Smooth muscle cell (in vitro differentiated cells): ENCODE results near the gene SLC15A4. TPM values are rescaled to one million over a fixed set of nuclear protein-coding genes. Genes with fewer than 3 reads are reported as not detected.

Experiments used
- DNase-seq: peaks from one replicate; lab custom pipeline; 2025; ENCODE audit not compliant: unreplicated experiment; lab: John Stamatoyannopoulos, UW
- H2AFZ ChIP-seq: fragments of 200-600 bp; sonication (generic); 2 replicates; pipeline ENCODE4 v1.6.0; 2016; ENCODE audit warnings: antibody characterized with exemption, low read depth, mild to moderate bottlenecking
- H3F3A ChIP-seq: fragments of 200-600 bp; sonication (generic); 2 replicates; pipeline ENCODE4 v1.6.0; 2017; ENCODE audit warnings: antibody characterized with exemption, low read depth
- H3K27ac ChIP-seq: fragments of 200-600 bp; sonication (generic); 2 replicates; pipeline ENCODE4 v1.5.1; 2016; ENCODE audit warnings: low read depth, mild to moderate bottlenecking
- H3K27me3 ChIP-seq: fragments of 200-600 bp; sonication (generic); 2 replicates; pipeline ENCODE4 v1.6.1; 2016; ENCODE audit warnings: low read depth, mild to moderate bottlenecking
- H3K36me3 ChIP-seq: fragments of 200-600 bp; sonication (generic); 2 replicates; pipeline ENCODE4 v1.5.1; 2016; ENCODE audit warnings: low read depth
- H3K4me1 ChIP-seq: fragments of 200-600 bp; sonication (generic); 2 replicates; pipeline ENCODE4 v1.5.1; 2016; ENCODE audit warnings: low read depth
- H3K4me2 ChIP-seq: fragments of 200-600 bp; sonication (generic); 2 replicates; pipeline ENCODE4 v1.6.0; 2016; ENCODE audit warnings: mild to moderate bottlenecking
- H3K4me3 ChIP-seq: fragments of 200-600 bp; sonication (generic); 2 replicates; pipeline ENCODE4 v1.5.1; 2016; ENCODE audit warnings: mild to moderate bottlenecking
- H3K79me2 ChIP-seq: fragments of 200-600 bp; sonication (generic); 2 replicates; pipeline ENCODE4 v1.6.0; 2016; ENCODE audit warnings: low read depth, mild to moderate bottlenecking
- H3K9ac ChIP-seq: fragments of 200-600 bp; sonication (generic); 2 replicates; pipeline ENCODE4 v1.6.0; 2016; ENCODE audit warnings: low read depth
- H3K9me3 ChIP-seq: fragments of 200-600 bp; sonication (generic); replicated peaks from 2 replicates; pipeline ENCODE4 v1.5.1; 2016; ENCODE audit warnings: low read depth
- H4K20me1 ChIP-seq: fragments of 200-600 bp; sonication (generic); 2 replicates; pipeline ENCODE4 v1.6.0; 2016; ENCODE audit warnings: low read depth
- WGBS: methylation state at CpG from one replicate; pipeline ENCODE4 v1.1.7; 2016; ENCODE audit warnings: low lambda C conversion rate; 5-methylcytosine and 5-hydroxymethylcytosine counted together
- polyA plus RNA-seq: library from polyadenylated mRNA; unstranded; fragments of >200 nt; fragmentation: Nextera tagmentation; extraction: Ambion mirVana; gene quantifications from 2 replicates; pipeline ENCODE4 v1.2.1, GENCODE V29; 2016
- total RNA-seq: library from RNA; depleted of rRNA; stranded (reverse); fragments of >200 nt; gene quantifications from 2 replicates; pipeline ENCODE4 v1.2.3, GENCODE V29; 2014
- TF ChIP-seq, protein P1 (sequence below): fragments of 200-600 bp; sonication (generic); IDR thresholded peaks from 2 replicates; pipeline ENCODE4 v1.5.1; 2017; ENCODE audit warnings: borderline replicate concordance, mild to moderate bottlenecking, antibody characterized with exemption; ENCODE audit not compliant: insufficient read depth, poor library complexity, severe bottlenecking

The SLC15A4 gene
- total and polyA plus RNA-seq, 2 experiments from 2014 or later = 35.0 to 37.3 TPM

DNA sequence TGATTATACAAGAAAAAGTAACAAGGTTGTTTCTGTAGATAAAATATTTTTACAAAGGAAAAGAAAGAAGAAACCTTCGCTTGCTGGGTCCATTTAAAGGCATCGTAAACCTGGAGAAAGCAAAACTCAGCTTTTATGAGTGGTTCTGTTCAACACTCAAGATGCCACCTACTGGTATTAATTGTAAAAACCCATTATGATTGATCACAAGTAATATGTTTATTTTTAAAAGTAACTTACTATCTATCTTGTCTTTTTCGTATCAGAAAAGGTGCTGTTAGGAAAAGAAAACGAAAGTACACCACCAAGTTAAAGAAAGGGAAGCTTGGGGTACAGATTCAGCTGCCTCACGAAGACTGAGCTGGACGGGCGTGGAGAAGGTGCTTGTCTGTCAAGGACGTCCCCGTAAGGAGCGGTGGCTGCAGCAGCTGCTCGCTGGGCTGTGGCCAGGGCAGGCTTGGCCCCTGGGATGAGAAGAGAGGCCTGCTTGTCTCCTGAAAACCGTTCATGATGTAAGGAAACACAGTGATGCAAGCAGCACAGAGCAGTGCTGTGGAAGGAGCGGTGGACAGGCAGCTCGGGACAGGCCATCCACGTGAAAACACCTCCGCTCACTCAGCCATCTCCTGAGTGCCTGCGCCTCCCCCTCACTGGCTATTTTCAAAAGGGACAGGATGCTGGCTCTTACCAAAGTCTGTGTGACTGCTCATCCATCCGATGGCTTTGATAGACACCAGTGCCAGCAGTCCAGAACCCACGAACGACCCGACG lies 25.0 kb downstream of the SLC15A4 start:
- Histone ChIP-seq H3K9me3 (no peaks in the 10 kb centered on the region), H3K4me1 (peaks cover 8% of the 10 kb centered on the region), H3K9ac (no peak overlapping the region), H3K27me3 (no peaks in the 10 kb centered on the region), H3K27ac (no peak overlapping the region), H2AFZ (no peak overlapping the region), H3K36me3 (peaks cover 12% of the 10 kb centered on the region), H3K79me2 (peaks cover 13% of the 10 kb centered on the region), H3F3A (no peaks in the 10 kb centered on the region), H3K4me3 (no peak overlapping the region), H4K20me1 (peaks cover 48% of the 10 kb centered on the region), H3K4me2 (no peak overlapping the region)
- 91% methylated on average over 22 of the region's 22 CpGs for WGBS
- DNase-seq = no peak
- TF ChIP-seq, protein P1, sequence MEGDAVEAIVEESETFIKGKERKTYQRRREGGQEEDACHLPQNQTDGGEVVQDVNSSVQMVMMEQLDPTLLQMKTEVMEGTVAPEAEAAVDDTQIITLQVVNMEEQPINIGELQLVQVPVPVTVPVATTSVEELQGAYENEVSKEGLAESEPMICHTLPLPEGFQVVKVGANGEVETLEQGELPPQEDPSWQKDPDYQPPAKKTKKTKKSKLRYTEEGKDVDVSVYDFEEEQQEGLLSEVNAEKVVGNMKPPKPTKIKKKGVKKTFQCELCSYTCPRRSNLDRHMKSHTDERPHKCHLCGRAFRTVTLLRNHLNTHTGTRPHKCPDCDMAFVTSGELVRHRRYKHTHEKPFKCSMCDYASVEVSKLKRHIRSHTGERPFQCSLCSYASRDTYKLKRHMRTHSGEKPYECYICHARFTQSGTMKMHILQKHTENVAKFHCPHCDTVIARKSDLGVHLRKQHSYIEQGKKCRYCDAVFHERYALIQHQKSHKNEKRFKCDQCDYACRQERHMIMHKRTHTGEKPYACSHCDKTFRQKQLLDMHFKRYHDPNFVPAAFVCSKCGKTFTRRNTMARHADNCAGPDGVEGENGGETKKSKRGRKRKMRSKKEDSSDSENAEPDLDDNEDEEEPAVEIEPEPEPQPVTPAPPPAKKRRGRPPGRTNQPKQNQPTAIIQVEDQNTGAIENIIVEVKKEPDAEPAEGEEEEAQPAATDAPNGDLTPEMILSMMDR = peak; percentile 5

DNA sequence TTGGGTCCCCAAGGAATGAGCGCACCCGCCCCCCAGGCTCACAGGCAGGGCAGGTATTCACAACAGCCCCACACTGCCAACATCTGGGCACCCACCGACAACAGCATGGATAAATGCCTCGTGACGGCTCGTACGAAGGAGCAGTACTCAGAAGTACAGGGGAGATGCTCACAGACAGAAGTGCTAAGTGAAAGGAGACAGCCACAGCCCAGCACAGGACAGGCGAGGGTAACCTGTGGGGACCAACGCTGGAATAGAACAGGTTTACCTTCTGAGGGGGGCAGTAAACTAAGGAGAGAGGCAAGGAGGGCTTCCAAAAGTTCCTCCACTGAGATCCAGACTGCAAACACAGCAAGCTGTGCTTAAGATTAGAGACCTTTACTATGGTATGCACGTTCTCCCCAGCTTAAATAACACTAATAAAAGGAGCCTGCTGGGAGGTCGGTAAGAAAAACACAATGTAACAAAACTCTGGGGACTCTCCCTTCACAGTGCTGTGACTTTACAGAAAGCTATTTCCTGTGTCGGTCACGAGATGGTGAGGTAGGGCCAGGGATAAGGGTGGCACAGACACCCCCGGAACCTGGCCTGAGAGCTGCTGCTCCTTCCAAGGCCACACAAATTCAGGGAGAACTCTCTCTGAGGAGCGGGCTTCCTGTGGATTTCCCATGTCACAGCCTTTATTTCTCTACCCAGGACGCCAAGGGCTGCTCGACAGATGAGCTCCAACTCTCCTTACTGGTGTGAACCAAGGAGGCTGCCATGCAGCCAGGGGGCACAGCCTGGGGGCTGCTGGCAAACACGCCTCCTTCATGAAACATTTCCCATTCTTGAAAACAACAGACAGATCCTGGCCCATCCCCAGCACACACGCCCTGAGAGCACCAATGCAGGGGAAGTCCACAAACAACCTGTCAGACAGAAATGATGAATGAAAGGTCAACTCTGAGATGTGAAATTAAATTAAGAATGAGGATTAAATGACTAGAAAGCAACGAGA lies 26.3 kb downstream of the SLC15A4 start:
- H3K27ac ChIP-seq = no peak overlapping the region
- H3F3A ChIP-seq = no peaks in the 10 kb centered on the region
- H3K9me3 ChIP-seq = no peaks in the 10 kb centered on the region
- H4K20me1 ChIP-seq = peaks cover 35% of the 10 kb centered on the region
- H3K4me1 ChIP-seq = peaks cover 8% of the 10 kb centered on the region
- no peak for DNase-seq
- H3K27me3 ChIP-seq = no peaks in the 10 kb centered on the region
- peaks cover 13% of the 10 kb centered on the region for H3K36me3 ChIP-seq
- H3K9ac ChIP-seq = no peak overlapping the region
- peaks cover 3% of the 10 kb centered on the region for H3K79me2 ChIP-seq
- H2AFZ ChIP-seq = no peak overlapping the region
- no peak overlapping the region for H3K4me2 ChIP-seq
- H3K4me3 ChIP-seq = no peak overlapping the region
- 88% methylated on average over 20 of the region's 20 CpGs for WGBS
- TF ChIP-seq, protein P1 = no peak

DNA sequence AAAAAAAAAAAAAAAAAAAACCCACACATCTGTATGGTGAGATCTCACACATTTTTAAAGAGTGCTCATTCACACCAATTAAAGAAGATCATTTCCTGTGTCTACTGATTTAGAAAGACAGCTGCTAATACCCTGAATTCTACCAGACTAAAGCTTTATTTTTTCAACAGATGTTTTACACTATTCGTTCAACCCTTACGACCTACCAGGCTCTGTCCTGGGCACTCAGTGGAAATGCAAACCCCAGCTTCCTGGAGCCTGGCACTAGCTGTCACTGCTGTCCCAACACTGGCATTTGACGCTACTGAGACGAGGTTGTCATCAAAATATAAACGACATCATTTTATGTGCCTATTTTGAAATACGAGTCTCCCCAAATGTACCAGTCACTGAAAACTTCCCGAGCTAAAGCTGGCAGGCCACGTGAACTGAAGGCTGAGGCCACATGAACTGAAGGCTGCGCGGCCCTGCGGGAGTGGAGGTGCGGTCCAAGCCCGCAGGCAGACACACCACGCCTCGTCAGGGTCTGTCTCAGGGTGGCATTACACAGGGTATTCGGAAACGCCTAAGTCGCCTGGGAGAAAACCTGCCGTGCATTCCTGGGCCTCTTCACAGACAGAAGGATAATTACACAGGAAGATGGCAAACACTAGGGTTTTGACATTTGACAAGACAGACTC lies 27.2 kb downstream of the SLC15A4 start:
- no peaks in the 10 kb centered on the region for H3F3A ChIP-seq
- no peak overlapping the region for H2AFZ ChIP-seq
- no peak overlapping the region for H3K27ac ChIP-seq
- H3K4me2 ChIP-seq = no peak overlapping the region
- H3K36me3 ChIP-seq = peaks cover 13% of the 10 kb centered on the region
- no peak overlapping the region for H3K9ac ChIP-seq
- WGBS = 97% methylated on average over 19 of the region's 19 CpGs
- no peaks in the 10 kb centered on the region for H3K27me3 ChIP-seq
- DNase-seq = no peak
- H4K20me1 ChIP-seq = peaks cover 26% of the 10 kb centered on the region
- TF ChIP-seq, protein P1 = no peak
- no peaks in the 10 kb centered on the region for H3K9me3 ChIP-seq
- no peak overlapping the region for H3K4me3 ChIP-seq
- peaks cover 3% of the 10 kb centered on the region for H3K79me2 ChIP-seq
- H3K4me1 ChIP-seq = peaks cover 6% of the 10 kb centered on the region
